H9 (cell line): ENCODE data around the gene ETV3L. TPM values are rescaled to one million over a fixed set of nuclear protein-coding genes. Genes with fewer than 3 reads are reported as not detected.

Experiments
- DNase-seq: peaks from one replicate; pipeline ENCODE4 v3.0.0-alpha.2; 2017
- H2AFZ ChIP-seq: one replicate; pipeline ENCODE4 v1.6.1; 2013; ENCODE audit warnings: mild to moderate bottlenecking, low read length, control low read depth, moderate library complexity
- H2AK5ac ChIP-seq: 2 replicates; pipeline ENCODE4 v1.6.1; 2013; ENCODE audit warnings: low read length, control low read depth, mixed read lengths; ENCODE audit not compliant: insufficient read length
- H2BK120ac ChIP-seq: one replicate; pipeline ENCODE4 v1.6.1; 2013; ENCODE audit warnings: low read depth, mild to moderate bottlenecking, low read length, control low read depth, inconsistent platforms; ENCODE audit not compliant: poor library complexity, severe bottlenecking
- H2BK12ac ChIP-seq: 2 replicates; pipeline ENCODE4 v1.6.1; 2013; ENCODE audit warnings: low read length, control low read depth, mixed read lengths, low read depth; ENCODE audit not compliant: insufficient read length
- H2BK15ac ChIP-seq: 2 replicates; pipeline ENCODE4 v1.6.1; 2013; ENCODE audit warnings: low read depth, low read length, control low read depth
- H2BK20ac ChIP-seq: one replicate; pipeline ENCODE4 v1.6.1; 2013; ENCODE audit warnings: low read depth, mild to moderate bottlenecking, low read length, control low read depth, inconsistent platforms; ENCODE audit not compliant: poor library complexity, severe bottlenecking
- H2BK5ac ChIP-seq: 2 replicates; pipeline ENCODE4 v1.6.1; 2013; ENCODE audit warnings: low read length, control low read depth, mixed read lengths; ENCODE audit not compliant: insufficient read length
- H3K14ac ChIP-seq: 2 replicates; pipeline ENCODE4 v1.6.1; 2013; ENCODE audit warnings: low read length, control low read depth; ENCODE audit not compliant: insufficient read depth
- H3K18ac ChIP-seq: 2 replicates; pipeline ENCODE4 v1.6.1; 2013; ENCODE audit warnings: low read depth, mild to moderate bottlenecking, mixed read lengths, low read length, control low read depth; ENCODE audit not compliant: insufficient read length
- H3K23ac ChIP-seq: 2 replicates; pipeline ENCODE4 v1.6.1; 2013; ENCODE audit warnings: low read length, control low read depth, mixed read lengths, low read depth; ENCODE audit not compliant: insufficient read length
- H3K23me2 ChIP-seq: 2 replicates; pipeline ENCODE4 v1.6.1; 2013; ENCODE audit warnings: low read depth, mild to moderate bottlenecking, mixed read lengths, low read length, control low read depth; ENCODE audit not compliant: insufficient read length, poor library complexity, severe bottlenecking
- H3K27ac ChIP-seq: 2 replicates; pipeline ENCODE4 v1.5.1; 2013; ENCODE audit warnings: low read length, control low read depth, mixed read lengths, low read depth; ENCODE audit not compliant: insufficient read length
- H3K27me3 ChIP-seq: 2 replicates; pipeline ENCODE4 v1.6.1; 2013; ENCODE audit warnings: low read length, control low read depth, inconsistent platforms; ENCODE audit not compliant: insufficient read depth
- H3K4ac ChIP-seq: 2 replicates; pipeline ENCODE4 v1.6.1; 2013; ENCODE audit warnings: low read depth, mild to moderate bottlenecking, control low read depth, inconsistent platforms, low read length, moderate library complexity
- H3K4me1 ChIP-seq: 2 replicates; pipeline ENCODE4 v1.6.1; 2013; ENCODE audit warnings: low read length, control low read depth, inconsistent platforms; ENCODE audit not compliant: insufficient read depth
- H3K4me2 ChIP-seq: 2 replicates; pipeline ENCODE4 v1.6.1; 2013; ENCODE audit warnings: low read length, control low read depth, mixed read lengths; ENCODE audit not compliant: insufficient read length, insufficient read depth
- H3K56ac ChIP-seq: 2 replicates; pipeline ENCODE4 v1.6.1; 2013; ENCODE audit warnings: low read depth, mild to moderate bottlenecking, mixed read lengths, low read length, control low read depth; ENCODE audit not compliant: insufficient read length
- H3K79me1 ChIP-seq: 2 replicates; pipeline ENCODE4 v1.6.1; 2013; ENCODE audit warnings: low read depth, mild to moderate bottlenecking, moderate library complexity, low read length, control low read depth, inconsistent platforms; ENCODE audit not compliant: insufficient read depth, poor library complexity, severe bottlenecking
- H3K79me2 ChIP-seq: 2 replicates; pipeline ENCODE4 v1.6.1; 2013; ENCODE audit warnings: low read length, control low read depth, inconsistent platforms; ENCODE audit not compliant: insufficient read depth
- H3K9ac ChIP-seq: 2 replicates; pipeline ENCODE4 v1.6.1; 2013; ENCODE audit warnings: low read length, control low read depth, mixed read lengths; ENCODE audit not compliant: insufficient read length; ENCODE audit errors: extremely low read depth
- H3K9me3 ChIP-seq: one replicate; pipeline ENCODE4 v1.6.1; 2013; ENCODE audit warnings: low read depth, low read length, inconsistent platforms; ENCODE audit not compliant: control insufficient read depth
- H3T11ph ChIP-seq: one replicate; pipeline ENCODE4 v1.6.1; 2013; ENCODE audit warnings: mild to moderate bottlenecking, low read length, control low read depth, inconsistent platforms
- H4K20me1 ChIP-seq: one replicate; pipeline ENCODE4 v1.6.1; 2013; ENCODE audit not compliant: control insufficient read depth, insufficient read length, insufficient read depth
- H4K5ac ChIP-seq: 2 replicates; pipeline ENCODE4 v1.6.1; 2013; ENCODE audit warnings: low read depth, mild to moderate bottlenecking, mixed read lengths, low read length, control low read depth; ENCODE audit not compliant: insufficient read length
- H4K8ac ChIP-seq: replicated peaks from 2 replicates; pipeline ENCODE4 v1.6.1; 2013; ENCODE audit warnings: low read length, control low read depth, mixed read lengths, low read depth; ENCODE audit not compliant: insufficient read length
- H4K91ac ChIP-seq: 2 replicates; pipeline ENCODE4 v1.6.1; 2013; ENCODE audit warnings: low read depth, mild to moderate bottlenecking, moderate library complexity, mixed read lengths, low read length, control low read depth; ENCODE audit not compliant: insufficient read length
- H3K27ac Mint-ChIP-seq, 3 experiments: 2 replicates in 2 of 3; 3 replicates in 1 of 3; pipeline ENCODE4 v1.8.0; 2020 to 2021; ENCODE audit warnings: mixed read lengths in 3 of 3, mild to moderate bottlenecking in 1 of 3, moderate library complexity in 1 of 3
- H3K27me3 Mint-ChIP-seq: 2 replicates; pipeline ENCODE4 v1.8.0; 2021; ENCODE audit warnings: low read depth, mild to moderate bottlenecking, moderate library complexity, mixed read lengths
- H3K36me3 Mint-ChIP-seq, 3 experiments: 2 replicates in 2 of 3; 3 replicates in 1 of 3; pipeline ENCODE4 v1.8.0; 2020 to 2021; ENCODE audit warnings: low read depth in 3 of 3, mixed read lengths in 3 of 3; ENCODE audit not compliant: insufficient read depth in 1 of 3
- H3K4me1 Mint-ChIP-seq, 2 experiments: 2 replicates each; pipeline ENCODE4 v1.8.0; 2020; ENCODE audit warnings: mixed read lengths in 2 of 2
- H3K4me3 Mint-ChIP-seq, 2 experiments: 2 replicates in 1 of 2; 3 replicates in 1 of 2; pipeline ENCODE4 v1.8.0; 2020 to 2021; ENCODE audit warnings: mild to moderate bottlenecking in 2 of 2, mixed read lengths in 2 of 2, moderate library complexity in 1 of 2
- H3K9me3 Mint-ChIP-seq, 2 experiments: 2 replicates in 1 of 2; 3 replicates in 1 of 2; pipeline ENCODE4 v1.8.0; 2020; ENCODE audit warnings: mild to moderate bottlenecking in 2 of 2, mixed read lengths in 2 of 2, moderate library complexity in 1 of 2
- WGBS: extraction: QIAGEN DNeasy Blood & Tissue Kit; methylation state at CpG from one replicate; pipeline ENCODE4 v1.1.7; 2013; ENCODE audit warnings: missing lambda C conversion rate, low lambda C conversion rate, mixed read lengths; ENCODE audit not compliant: insufficient read length; ENCODE audit errors: extremely low coverage; 5-methylcytosine and 5-hydroxymethylcytosine counted together
- total RNA-seq: library from RNA; stranded (reverse); gene quantifications from 2 replicates; pipeline ENCODE4 v1.2.1, GENCODE V29; 2021
- TF ChIP-seq, protein P1 (sequence below): fragments of 200-600 bp; sonication (generic); conservative IDR thresholded peaks from 3 replicates; pipeline ENCODE4 v1.8.0; 2021; ENCODE audit warnings: antibody characterized with exemption, mild to moderate bottlenecking

The ETV3L gene
- total RNA-seq, 1 experiment from 2014 or later = 0.96 TPM

GRCh38 chr1:157114183-157115121, 14.8 kb upstream of the ETV3L start:
- no peak overlapping the region for H3K4me3 Mint-ChIP-seq
- WGBS = no CpG with 5 or more reads among the region's 18 CpGs
- Histone ChIP-seq H3K27me3 (no peaks in the 10 kb centered on the region; the same call in 1 of the 2 replicates), H2BK5ac (no peak overlapping the region), H3T11ph (no peak overlapping the region), H2AK5ac (no peak overlapping the region), H3K23me2 (no peaks in the 10 kb centered on the region), H4K20me1 (no peaks in the 10 kb centered on the region), H2BK120ac (no peak overlapping the region), H2AFZ (no peak overlapping the region), H3K79me2 (no peaks in the 10 kb centered on the region), H4K91ac (no peak overlapping the region), H4K8ac (no peak overlapping the region), H3K14ac (no peak overlapping the region), H3K23ac (no peak overlapping the region), H3K18ac (no peak overlapping the region), H3K4ac (no peak overlapping the region), H3K9ac (no peak overlapping the region), H2BK15ac (no peak overlapping the region), H3K4me1 (peaks cover 22% of the 10 kb centered on the region; the same call in 1 of the 2 replicates), H3K79me1 (no peaks in the 10 kb centered on the region), H2BK20ac (no peak overlapping the region), H3K27ac (no peak overlapping the region), H3K4me2 (no peak overlapping the region), H3K56ac (no peak overlapping the region), H3K9me3 (no peaks in the 10 kb centered on the region), H4K5ac (no peak overlapping the region), H2BK12ac (no peak overlapping the region)
- H3K9me3 Mint-ChIP-seq = no peaks in the 10 kb centered on the region
- peaks cover 17% of the 10 kb centered on the region for H3K27me3 Mint-ChIP-seq
- peak; percentile 26 for DNase-seq
- TF ChIP-seq, protein P1, sequence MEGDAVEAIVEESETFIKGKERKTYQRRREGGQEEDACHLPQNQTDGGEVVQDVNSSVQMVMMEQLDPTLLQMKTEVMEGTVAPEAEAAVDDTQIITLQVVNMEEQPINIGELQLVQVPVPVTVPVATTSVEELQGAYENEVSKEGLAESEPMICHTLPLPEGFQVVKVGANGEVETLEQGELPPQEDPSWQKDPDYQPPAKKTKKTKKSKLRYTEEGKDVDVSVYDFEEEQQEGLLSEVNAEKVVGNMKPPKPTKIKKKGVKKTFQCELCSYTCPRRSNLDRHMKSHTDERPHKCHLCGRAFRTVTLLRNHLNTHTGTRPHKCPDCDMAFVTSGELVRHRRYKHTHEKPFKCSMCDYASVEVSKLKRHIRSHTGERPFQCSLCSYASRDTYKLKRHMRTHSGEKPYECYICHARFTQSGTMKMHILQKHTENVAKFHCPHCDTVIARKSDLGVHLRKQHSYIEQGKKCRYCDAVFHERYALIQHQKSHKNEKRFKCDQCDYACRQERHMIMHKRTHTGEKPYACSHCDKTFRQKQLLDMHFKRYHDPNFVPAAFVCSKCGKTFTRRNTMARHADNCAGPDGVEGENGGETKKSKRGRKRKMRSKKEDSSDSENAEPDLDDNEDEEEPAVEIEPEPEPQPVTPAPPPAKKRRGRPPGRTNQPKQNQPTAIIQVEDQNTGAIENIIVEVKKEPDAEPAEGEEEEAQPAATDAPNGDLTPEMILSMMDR = no peak
- H3K27ac Mint-ChIP-seq = peak overlapping the region in 1 of 3 experiments; percentile 66; a peak in 2 of 7 replicates
- H3K4me1 Mint-ChIP-seq = peaks cover 77 to 83% of the 10 kb centered on the region in 2 experiments
- H3K36me3 Mint-ChIP-seq = no peaks in the 10 kb centered on the region
